HG03097 (cell line): ENCODE results near the gene SMOC2.
"Not testable (repeated sequence)": the region's sequence is repeated elsewhere in the genome, so short reads cannot be mapped to it uniquely, and the experiment has no call there.

Experiments
- ATAC-seq: cut with Tn5 transposase; IDR thresholded peaks from one replicate; pipeline ENCODE4 v1.9.1; 2021; ENCODE audit not compliant: unreplicated experiment, low FRiP score

The SMOC2 gene

DNA sequence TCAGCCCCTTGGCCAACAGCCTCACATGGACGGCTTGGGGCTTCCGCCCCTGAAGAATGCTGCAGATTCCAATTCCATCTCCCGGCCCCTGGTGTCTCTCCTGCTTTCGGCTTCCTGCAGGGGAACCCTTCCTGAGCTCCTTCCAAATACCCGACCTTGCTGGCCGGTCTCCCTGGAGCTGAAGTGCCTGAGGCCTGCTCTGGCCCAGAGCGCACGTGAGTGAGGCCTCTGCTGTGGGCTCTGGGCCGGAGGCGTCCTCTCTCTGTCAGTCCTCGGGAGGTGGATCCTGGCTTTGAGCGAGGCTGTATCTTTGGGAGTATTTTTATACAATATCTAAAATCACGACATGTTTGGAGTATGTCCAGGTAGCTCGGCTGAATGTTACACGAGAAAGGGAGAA, 253.8 kb downstream of the SMOC2 start:
- not testable (repeated sequence) for ATAC-seq

GRCh38 chr6:168695701-168696100, 254.7 kb downstream of the SMOC2 start:
- no peak for ATAC-seq

- no peak for ATAC-seq
Observed at GRCh38 chr6:168698923-168699322, 257.9 kb downstream of the SMOC2 start.

- no peak for ATAC-seq
Observed at GRCh38 chr6:168699631-168700295, 258.8 kb downstream of the SMOC2 start.

DNA sequence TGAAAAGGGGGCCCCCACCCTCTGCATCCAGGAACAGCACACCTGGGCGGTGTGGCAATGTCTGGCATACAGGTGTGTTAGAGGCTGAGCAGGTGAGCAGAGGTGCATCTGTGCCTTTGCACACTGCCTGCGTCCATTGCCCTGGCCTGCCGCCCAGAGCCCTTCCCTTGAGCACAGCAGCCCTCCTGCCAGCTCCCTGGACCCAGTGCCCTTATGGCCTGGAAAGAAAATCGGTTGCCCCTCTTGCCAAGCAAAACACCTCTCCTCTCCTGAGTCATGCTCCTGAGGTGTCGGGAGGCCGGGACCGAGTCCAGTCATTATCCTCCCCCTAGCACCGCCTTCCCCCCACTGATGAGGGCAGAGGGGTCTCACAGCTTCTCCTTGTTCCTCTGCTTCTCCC, 259.9 kb downstream of the SMOC2 start:
- ATAC-seq = no peak

DNA sequence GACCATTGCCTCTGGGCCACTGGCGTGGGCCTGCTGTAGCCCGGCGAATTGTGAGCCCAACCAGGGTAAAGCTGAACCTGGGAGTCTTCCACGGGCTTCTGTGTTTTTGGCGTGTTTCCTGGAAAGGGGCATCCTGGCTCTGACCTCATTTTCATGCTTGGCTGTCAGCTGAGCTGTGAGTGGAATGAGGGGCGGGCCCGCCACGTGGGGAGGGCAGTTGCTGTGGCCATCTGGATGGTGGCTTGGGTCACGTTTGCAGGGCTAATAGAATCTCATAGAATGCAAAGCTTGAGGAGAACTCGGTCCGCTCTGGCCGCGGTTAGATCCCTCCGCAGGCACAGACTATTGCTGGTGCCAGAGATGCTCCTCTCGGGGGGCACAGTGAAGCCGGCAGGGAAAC, 263.0 kb downstream of the SMOC2 start:
- ATAC-seq = no peak

GRCh38 chr6:168704678-168705077, 263.7 kb downstream of the SMOC2 start:
- ATAC-seq = no peak

GRCh38 chr6:168705271-168705670, 264.3 kb downstream of the SMOC2 start:
- not testable (repeated sequence) for ATAC-seq

- no peak for ATAC-seq
Observed at GRCh38 chr6:168706471-168707177, 265.6 kb downstream of the SMOC2 start.

DNA sequence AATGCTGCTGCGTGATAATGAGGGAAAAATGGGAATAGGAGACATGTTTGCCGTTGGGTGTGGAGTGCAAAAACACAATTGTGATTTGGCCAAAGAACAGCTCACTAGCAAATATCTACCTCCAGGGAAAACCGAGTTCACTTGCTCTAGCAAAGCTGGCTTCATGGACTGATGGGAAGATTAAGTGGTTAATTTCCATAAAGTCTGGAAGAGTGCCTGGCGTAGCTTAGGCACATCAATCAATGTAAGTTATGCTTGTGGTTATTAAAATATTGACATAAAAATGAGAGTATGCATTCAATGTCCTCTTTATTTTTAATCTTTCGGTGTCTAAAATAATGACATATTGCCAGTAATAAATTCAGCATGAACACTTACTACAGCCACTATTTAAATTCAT, 267.5 kb downstream of the SMOC2 start:
- no peak for ATAC-seq

DNA sequence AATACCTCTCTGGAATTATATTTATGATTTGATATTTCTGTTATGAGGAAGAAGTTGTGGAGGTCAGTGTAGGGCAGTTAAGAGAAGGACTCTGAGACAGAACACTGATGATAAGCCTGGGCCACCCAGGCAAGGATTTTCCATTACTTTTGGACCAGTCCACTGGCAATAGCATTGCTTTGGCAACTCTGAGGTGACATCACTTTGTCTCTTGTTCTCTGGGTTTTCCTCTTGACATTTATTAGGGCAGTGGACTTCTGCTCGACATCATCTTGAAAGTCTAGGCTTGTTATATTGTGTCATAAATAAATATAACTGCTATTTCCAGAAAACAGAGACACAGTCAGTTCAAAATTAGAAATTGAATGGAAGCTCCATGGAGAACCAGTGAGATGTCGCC, 268.0 kb downstream of the SMOC2 start:
- ATAC-seq = no peak

GRCh38 chr6:168709390-168709789, 268.4 kb downstream of the SMOC2 start:
- no peak for ATAC-seq

GRCh38 chr6:168709991-168710390, 269.0 kb downstream of the SMOC2 start:
- no peak for ATAC-seq

- ATAC-seq = no peak
Observed at GRCh38 chr6:168711049-168711640, 270.2 kb downstream of the SMOC2 start.

- ATAC-seq = no peak
Observed at GRCh38 chr6:168711666-168712300, 270.8 kb downstream of the SMOC2 start.

DNA sequence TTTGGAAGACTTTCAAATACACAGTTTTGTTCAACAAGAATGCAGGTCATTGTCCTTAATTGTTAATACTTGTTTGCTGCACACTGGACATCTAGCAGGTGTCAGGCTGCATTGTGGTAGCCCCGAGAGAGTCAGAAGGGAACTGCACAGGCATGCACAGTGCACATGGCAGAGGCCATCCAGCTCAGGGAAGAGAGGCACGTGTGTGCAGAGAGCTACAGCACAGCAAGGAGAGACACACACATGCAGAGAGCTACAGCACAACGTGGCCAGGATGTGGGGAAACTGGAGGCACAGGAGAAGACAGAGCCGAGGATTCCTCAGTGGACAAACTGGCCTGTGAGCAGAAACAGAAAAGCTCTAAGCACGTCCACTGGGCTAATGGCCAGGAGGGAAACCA, 272.0 kb downstream of the SMOC2 start:
- no peak for ATAC-seq

- ATAC-seq = no peak
Observed at GRCh38 chr6:168713839-168714238, 272.9 kb downstream of the SMOC2 start.

GRCh38 chr6:168714547-168715260, 273.7 kb downstream of the SMOC2 start:
- no peak for ATAC-seq

DNA sequence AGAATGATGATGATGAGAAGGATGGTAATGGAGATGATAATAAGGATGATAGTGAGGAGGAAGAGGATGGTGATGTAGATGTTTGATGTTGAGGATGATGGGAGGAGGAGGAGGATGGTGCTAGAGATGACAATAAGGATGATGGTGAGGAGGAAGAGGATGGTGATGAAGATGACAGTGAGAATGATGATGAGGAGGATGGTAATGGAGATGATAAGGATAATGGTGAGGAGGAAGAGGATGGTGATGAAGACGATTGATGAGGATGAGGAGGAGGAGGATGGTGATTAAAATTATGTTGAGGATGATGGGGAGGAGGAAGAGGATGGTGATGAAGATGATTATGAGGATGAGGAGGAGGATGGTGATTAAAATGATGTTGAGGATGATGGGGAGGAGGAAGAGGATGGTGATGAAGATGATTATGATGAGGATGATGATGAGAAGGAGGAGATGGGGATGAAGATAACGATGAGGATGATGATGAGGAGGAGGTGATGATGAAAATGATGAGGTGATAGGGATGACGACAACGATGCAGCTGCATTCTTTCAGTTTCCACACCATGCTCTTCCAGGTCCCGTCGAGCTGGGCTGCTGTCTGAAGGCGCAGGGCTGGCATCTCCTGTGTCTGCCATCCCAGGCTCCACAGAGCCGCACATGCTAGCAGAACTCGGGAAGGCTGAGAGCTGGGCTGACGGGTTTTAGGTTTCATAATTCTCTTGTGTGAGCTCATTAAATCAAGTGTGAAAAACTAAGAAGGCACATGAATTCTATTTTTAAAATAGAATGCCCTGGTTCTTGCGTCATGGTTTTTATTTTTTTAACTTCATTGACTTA, 274.9 kb downstream of the SMOC2 start:
- no peak for ATAC-seq

- no peak for ATAC-seq
Observed at GRCh38 chr6:168716581-168716980, 275.6 kb downstream of the SMOC2 start.
